T-helper 1 cell treated with Interleukin-12 subunit alpha and Interleukin-12 subunit beta and Interleukin-4 antibody, amounts not matched to agents 30 μg/mL and 1 μg/mL, for 36 hours (primary cell): Measurements from ENCODE around the gene TMEM87B.
"Not testable (repeated sequence)": the region's sequence is repeated elsewhere in the genome, so short reads cannot be mapped to it uniquely, and the experiment has no call there.

Source experiments
- H3K27ac Mint-ChIP-seq: one replicate; pipeline ENCODE4 v1.8.0; 2021; ENCODE audit warnings: mild to moderate bottlenecking, mixed read lengths
- H3K27me3 Mint-ChIP-seq: one replicate; pipeline ENCODE4 v1.8.0; 2021; ENCODE audit warnings: low read depth, mixed read lengths
- H3K36me3 Mint-ChIP-seq: one replicate; pipeline ENCODE4 v1.8.0; 2021; ENCODE audit warnings: low read depth, mixed read lengths
- H3K4me1 Mint-ChIP-seq: one replicate; pipeline ENCODE4 v1.8.0; 2021; ENCODE audit warnings: low read depth, mixed read lengths
- H3K4me3 Mint-ChIP-seq: one replicate; pipeline ENCODE4 v1.8.0; 2021; ENCODE audit warnings: mild to moderate bottlenecking, moderate library complexity, mixed read lengths
- H3K9me3 Mint-ChIP-seq: one replicate; pipeline ENCODE4 v1.8.0; 2021; ENCODE audit warnings: mixed read lengths

TMEM87B gene

DNA sequence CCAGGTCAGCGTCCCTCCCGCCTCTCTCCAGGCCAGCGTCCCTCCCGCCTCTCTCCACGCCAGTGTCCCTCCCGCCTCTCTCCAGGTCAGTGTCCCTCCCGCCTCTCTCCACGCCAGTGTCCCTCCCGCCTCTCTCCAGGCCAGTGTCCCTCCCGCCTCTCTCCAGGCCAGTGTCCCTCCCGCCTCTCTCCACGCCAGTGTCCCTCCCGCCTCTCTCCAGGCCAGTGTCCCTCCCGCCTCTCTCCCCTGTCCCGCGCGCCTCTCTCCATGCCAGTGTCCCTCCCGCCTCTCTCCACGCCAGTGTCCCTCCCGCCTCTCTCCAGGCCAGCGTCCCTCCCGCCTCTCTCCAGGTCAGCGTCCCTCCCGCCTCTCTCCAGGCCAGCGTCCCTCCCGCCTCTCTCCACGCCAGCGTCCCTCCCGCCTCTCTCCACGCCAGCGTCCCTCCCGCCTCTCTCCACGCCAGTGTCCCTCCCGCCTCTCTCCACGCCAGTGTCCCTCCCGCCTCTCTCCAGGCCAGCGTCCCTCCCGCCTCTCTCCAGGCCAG, 84.7 kb downstream of the TMEM87B start:
- H3K27me3 Mint-ChIP-seq: peaks cover 34% of the 10 kb centered on the region
- not testable (repeated sequence) for H3K27ac Mint-ChIP-seq, H3K9me3 Mint-ChIP-seq, H3K4me3 Mint-ChIP-seq, H3K4me1 Mint-ChIP-seq, H3K36me3 Mint-ChIP-seq

DNA sequence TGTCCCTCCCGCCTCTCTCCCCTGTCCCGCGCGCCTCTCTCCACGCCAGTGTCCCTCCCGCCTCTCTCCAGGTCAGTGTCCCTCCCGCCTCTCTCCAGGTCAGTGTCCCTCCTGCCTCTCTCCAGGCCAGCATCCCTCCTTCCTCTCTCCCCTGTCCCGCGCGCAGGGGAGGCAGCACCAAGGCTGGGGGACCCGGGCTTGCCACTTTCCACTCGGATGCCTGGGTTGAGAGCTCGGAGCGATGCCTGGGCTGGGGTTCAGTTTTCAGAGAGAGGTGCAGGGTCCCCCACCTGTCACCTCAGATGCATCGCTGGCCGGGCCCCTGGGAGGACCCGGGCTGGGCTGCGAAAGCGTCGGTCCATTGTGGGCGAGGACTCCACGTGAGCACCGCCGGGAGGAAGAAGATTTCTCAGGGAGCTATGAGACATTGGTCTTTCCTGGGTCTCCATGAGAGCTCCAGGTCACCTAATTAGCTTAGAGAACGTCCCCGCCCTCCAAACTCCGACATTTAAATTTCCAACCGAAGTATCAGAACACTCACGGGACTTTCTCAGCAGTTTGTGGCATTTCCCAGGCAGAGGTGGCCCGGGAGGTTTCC, 85.2 kb downstream of the TMEM87B start:
- Mint-ChIP-seq H3K36me3 (no peaks in the 10 kb centered on the region), H3K4me1 (peaks cover 7% of the 10 kb centered on the region), H3K27me3 (peaks cover 34% of the 10 kb centered on the region), H3K4me3 (no peak overlapping the region), H3K27ac (no peak overlapping the region), H3K9me3 (no peaks in the 10 kb centered on the region)

DNA sequence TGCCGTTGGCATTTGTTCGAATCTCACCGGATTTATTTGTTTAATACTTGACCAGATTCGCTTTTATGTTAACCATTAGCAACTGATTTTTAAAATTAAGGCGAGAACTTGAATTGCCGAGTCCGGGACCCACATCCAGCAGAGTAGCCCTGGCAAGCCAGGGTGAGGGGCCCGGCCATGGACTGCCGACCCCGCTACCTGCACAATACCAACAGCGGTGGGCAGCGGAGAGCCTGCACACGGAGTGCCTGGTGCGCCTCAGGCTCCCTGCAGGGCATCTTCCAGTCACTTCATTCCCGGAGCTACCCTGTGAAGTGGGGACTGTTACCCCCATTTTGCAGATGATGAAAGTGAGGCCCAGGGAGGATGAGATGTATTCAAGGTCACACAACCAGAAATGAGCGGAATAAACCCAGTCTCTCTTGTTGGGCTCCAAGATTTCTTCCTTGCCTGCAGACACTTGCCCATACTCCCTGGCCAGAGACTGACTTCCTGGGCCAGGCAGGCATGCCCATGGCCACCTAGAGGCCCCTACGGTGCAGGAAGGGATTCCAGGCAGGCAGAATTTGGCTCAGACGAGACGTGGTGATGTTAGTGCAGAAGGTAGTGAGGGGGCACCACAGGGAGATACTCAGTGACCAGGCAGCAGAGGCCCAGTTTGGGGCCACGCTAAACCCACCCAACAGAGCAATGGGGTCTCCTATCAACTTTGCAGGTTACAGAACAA, 86.0 kb downstream of the TMEM87B start:
- no peaks in the 10 kb centered on the region for H3K9me3 Mint-ChIP-seq
- H3K27ac Mint-ChIP-seq: no peak overlapping the region
- no peaks in the 10 kb centered on the region for H3K36me3 Mint-ChIP-seq
- H3K27me3 Mint-ChIP-seq: peaks cover 29% of the 10 kb centered on the region
- peaks cover 7% of the 10 kb centered on the region for H3K4me1 Mint-ChIP-seq
- H3K4me3 Mint-ChIP-seq: no peak overlapping the region

DNA sequence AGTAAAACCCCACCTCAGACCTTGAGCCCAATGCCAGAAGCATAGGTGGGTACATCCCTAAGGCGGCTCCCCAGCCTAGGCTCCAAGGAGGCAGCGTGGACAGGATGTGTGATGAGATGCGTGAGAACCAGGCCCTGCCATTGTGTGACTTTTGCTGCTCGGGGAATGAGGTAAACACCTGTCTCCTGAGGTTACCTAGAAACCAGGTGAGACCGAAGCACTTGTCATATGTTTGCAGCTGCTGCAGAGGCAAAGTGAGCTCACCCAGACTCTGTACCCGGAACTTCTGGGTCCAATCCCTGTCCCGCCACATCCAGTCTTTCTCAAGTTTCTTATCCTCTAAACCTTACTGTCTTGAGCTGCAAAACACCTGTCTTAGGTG, 86.5 kb downstream of the TMEM87B start:
- Mint-ChIP-seq H3K27ac (no peak overlapping the region), H3K27me3 (peaks cover 23% of the 10 kb centered on the region), H3K36me3 (no peaks in the 10 kb centered on the region), H3K4me3 (no peak overlapping the region), H3K9me3 (no peaks in the 10 kb centered on the region), H3K4me1 (peaks cover 7% of the 10 kb centered on the region)

DNA sequence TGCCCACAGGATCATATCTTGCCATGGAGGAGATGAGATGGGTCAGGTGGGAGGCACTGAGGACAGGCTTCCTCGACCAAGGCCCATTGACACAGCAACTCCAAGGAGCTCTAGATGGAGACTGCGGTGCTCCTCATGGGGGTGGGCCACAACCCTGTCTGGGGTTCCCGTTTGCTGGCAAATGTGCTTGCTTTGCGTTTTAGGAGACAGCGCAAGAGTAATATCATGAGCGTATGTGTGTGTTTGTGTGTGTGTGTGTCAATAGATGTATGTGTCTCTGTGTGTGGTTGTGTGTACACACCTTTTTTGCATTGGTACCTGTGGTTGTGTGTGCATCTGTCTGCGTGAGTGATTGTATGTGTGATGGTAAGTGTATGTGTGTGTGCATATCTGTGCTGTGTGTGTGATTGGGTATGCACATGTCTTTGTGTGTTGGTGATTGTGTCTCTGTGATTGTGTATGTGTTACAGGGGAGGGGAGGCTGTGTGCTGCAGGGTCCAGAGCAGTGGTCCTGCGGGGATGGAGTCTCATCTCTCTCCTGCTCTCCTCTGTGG, 87.5 kb downstream of the TMEM87B start:
- Mint-ChIP-seq H3K27ac (no peak overlapping the region), H3K27me3 (peaks cover 23% of the 10 kb centered on the region)

DNA sequence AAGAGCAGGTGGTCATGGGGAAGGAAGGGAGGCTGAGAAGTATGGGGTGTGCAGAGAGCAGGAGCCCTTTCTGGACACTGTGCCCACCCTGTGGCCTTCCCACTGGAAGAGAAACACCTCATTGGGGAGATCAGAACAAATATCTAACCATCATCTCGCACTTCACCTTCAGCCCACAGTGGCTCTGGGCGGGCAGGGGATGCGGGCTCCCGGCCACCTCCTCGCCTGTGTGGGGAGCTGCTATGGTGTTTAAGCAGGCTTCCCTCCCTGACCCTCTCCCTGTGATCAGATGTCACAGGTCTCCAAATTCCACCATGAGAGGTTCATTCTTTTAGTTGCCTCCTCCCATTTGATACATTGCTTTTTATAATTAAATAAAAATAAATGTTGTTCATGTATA, 88.1 kb downstream of the TMEM87B start:
- no peaks in the 10 kb centered on the region for H3K9me3 Mint-ChIP-seq
- H3K27me3 Mint-ChIP-seq: peaks cover 22% of the 10 kb centered on the region
- H3K4me3 Mint-ChIP-seq: no peak overlapping the region
- no peaks in the 10 kb centered on the region for H3K36me3 Mint-ChIP-seq
- no peaks in the 10 kb centered on the region for H3K4me1 Mint-ChIP-seq
- H3K27ac Mint-ChIP-seq: no peak overlapping the region

More for the DNA sequence above, 87.5 kb downstream of the TMEM87B start:
- Mint-ChIP-seq H3K9me3 (no peaks in the 10 kb centered on the region), H3K4me3 (no peak overlapping the region), H3K4me1 (peaks cover 3% of the 10 kb centered on the region), H3K36me3 (no peaks in the 10 kb centered on the region)

DNA sequence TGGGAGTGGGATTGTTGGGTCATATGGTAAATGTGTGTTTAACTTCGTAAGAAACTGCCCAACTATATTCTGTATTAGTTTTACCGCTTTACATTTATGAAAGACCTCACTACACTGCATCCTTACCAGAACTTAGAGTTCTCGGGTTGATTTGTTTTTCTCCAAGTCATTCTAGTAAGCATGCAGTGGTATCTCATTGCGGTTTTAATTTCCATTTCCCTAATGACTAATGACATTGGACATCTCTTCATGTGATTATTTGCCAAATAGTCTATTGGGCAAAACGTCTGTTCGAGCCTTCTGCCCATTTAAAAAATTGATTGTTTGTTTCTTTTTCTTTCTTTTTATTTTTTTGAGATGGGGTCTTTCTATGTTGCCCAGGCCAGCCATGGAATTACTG, 89.9 kb downstream of the TMEM87B start:
- no peak overlapping the region for H3K4me3 Mint-ChIP-seq
- no peaks in the 10 kb centered on the region for H3K4me1 Mint-ChIP-seq
- H3K27ac Mint-ChIP-seq: no peak overlapping the region
- H3K27me3 Mint-ChIP-seq: peaks cover 19% of the 10 kb centered on the region
- no peaks in the 10 kb centered on the region for H3K9me3 Mint-ChIP-seq
- no peaks in the 10 kb centered on the region for H3K36me3 Mint-ChIP-seq

DNA sequence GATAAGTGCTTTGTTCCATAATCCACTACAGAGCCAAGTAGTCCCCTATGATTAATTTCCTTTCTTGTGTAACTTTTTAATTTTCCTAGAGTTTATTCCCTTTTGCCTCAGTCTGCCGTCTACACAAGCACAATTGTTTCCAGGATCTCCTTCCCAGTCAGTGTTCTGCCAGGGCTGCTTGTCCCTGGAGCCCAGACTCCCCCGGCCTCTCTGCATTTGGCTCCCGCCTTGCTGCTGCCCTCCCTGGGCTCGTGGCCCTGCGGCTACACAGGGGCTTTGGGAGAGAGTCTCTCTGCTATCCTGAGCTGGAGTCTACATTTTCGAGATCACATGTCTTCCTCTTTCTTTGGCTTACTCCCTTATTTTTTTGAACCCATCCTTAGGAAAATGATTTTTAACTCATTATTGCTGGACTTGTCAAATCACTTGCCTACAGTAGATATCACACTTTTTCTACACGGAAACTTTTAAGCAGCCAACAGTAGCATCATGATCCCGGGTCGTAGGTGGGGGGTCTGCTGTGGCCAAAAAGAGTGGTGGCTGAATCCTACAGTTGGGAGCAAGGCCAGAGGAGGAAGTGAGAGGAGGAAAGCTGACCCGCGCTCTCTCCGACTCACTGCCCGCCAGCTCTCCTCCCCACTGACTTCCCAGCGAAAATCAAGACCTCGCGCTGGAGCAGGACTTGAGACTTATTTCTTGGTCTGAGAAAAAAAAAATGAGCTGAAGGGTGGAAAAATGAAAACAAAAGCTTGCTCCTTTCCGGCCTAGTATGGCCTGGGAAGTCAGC, 92.5 kb downstream of the TMEM87B start:
- no peaks in the 10 kb centered on the region for H3K4me1 Mint-ChIP-seq
- H3K27me3 Mint-ChIP-seq: peaks cover 10% of the 10 kb centered on the region
- no peak overlapping the region for H3K4me3 Mint-ChIP-seq
- no peaks in the 10 kb centered on the region for H3K9me3 Mint-ChIP-seq
- H3K27ac Mint-ChIP-seq: no peak overlapping the region
- no peaks in the 10 kb centered on the region for H3K36me3 Mint-ChIP-seq

DNA sequence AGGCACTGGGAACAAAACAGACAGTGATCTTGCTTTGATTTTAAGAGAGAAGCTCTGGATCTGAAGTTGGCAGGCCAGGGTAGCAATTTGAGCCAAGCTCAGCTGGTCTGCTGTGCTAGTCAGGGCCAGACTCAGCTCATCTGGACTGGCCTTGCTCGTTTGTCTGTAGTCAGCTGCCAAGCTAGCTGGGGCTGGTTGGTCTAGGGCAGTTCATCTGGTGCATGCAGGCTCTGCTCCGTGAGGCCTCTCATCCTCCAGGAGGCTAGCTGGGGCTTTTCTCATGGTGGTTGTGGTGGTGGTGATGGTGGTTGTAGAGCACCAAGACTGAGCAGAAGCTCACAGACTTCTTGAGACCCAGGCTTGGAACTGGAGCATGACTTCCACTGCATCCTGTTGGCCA, 93.4 kb downstream of the TMEM87B start:
- no peaks in the 10 kb centered on the region for H3K36me3 Mint-ChIP-seq

DNA sequence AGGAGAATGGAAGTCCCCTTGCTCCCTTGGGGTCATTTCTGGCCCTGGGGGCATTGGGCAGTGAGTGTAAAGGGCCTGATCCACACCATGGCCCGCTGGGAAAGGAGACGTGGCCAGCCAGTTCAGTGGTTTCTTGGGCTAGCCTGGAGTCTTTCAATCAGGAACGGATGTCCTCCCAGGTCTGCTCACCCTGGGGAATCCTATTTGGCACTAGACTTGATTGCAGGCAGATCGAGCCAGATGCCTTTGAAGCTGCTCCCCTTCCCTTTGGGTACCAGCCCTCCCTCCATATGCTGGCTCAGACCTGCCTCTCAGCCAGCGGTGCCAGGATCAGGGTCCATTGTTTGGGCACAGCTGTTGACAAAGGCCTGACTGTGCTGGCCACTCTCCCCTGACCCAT, 94.1 kb downstream of the TMEM87B start:
- H3K27me3 Mint-ChIP-seq: peaks cover 10% of the 10 kb centered on the region
- H3K9me3 Mint-ChIP-seq: no peaks in the 10 kb centered on the region
- no peak overlapping the region for H3K27ac Mint-ChIP-seq
- H3K36me3 Mint-ChIP-seq: no peaks in the 10 kb centered on the region
- peaks cover 2% of the 10 kb centered on the region for H3K4me1 Mint-ChIP-seq
- no peak overlapping the region for H3K4me3 Mint-ChIP-seq

More for the DNA sequence above, 93.4 kb downstream of the TMEM87B start:
- Mint-ChIP-seq H3K27ac (no peak overlapping the region), H3K4me3 (no peak overlapping the region), H3K27me3 (peaks cover 10% of the 10 kb centered on the region), H3K9me3 (no peaks in the 10 kb centered on the region), H3K4me1 (no peaks in the 10 kb centered on the region)

DNA sequence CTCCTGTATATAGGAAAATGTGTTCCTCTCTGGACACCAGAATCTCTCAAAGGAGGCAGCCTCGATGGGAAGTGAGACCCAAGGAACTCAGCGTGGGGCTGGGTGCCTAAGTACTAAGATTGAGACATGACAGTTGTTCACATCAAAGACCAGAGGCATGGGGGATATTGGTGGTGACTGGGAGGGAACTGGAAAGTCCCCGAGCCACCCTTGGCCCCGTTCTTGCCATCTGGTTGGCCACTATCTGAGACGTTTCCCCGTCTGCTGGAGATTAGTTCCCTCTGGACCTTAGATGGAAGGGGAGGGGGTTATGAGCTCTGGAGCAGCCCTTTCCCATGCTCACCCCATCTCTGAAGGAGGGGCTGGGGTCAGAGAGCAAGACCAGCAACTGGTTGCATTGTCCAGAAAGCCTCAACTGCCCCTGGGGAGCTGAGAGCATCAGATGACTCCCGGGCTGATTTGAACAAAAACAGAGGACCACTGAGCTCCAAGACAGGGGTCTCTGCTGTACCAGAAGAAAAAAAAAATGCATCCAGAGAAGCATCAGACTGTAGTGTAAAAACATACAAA, 94.9 kb downstream of the TMEM87B start:
- no peaks in the 10 kb centered on the region for H3K36me3 Mint-ChIP-seq
- H3K27me3 Mint-ChIP-seq: peaks cover 10% of the 10 kb centered on the region
- no peak overlapping the region for H3K4me3 Mint-ChIP-seq
- H3K27ac Mint-ChIP-seq: no peak overlapping the region
- no peaks in the 10 kb centered on the region for H3K9me3 Mint-ChIP-seq
- peaks cover 8% of the 10 kb centered on the region for H3K4me1 Mint-ChIP-seq

DNA sequence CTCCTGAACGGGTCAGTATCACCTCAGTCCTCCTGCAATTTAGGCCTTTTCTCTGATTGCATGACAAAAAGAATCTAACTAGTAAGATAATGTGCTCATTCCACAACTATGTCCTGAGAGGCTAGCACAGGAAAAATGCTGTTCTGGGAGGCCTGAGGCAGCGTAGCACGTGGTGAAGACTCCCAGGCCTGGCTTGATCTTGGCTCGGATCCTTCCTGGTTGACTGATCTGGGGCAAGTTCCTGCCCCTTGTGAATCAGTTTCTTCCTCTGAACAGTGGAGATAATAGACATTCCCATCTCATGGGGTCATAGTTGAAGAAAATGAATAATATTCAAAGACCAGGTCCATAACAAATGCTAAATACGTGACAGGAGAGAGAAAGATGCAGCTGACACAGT, 95.4 kb downstream of the TMEM87B start:
- H3K36me3 Mint-ChIP-seq: no peaks in the 10 kb centered on the region
- H3K9me3 Mint-ChIP-seq: no peaks in the 10 kb centered on the region
- no peak overlapping the region for H3K27ac Mint-ChIP-seq
- H3K4me3 Mint-ChIP-seq: no peak overlapping the region
- H3K27me3 Mint-ChIP-seq: peaks cover 10% of the 10 kb centered on the region
- H3K4me1 Mint-ChIP-seq: peaks cover 12% of the 10 kb centered on the region

DNA sequence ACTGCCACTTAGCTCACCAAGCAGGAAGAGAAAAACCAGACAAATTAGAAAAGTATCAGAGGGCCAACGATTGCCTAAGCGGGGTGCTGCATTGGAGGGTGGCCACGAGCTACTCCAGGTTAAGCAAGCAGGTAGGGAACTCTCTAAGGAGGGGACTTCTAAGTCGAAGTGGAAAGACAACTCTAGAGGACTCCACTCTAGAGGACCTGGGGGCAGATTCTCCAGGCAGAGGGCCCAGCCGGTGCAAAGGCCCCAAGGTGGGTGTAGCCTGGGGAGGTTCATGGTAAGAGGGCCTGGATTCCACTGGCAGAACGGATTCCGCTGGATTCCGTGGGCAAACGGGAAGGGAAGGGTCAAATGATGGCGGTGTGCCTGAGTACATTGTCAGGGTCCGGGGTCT, 95.8 kb downstream of the TMEM87B start:
- H3K4me1 Mint-ChIP-seq: peaks cover 17% of the 10 kb centered on the region
- no peak overlapping the region for H3K4me3 Mint-ChIP-seq
- no peak overlapping the region for H3K27ac Mint-ChIP-seq
- H3K9me3 Mint-ChIP-seq: no peaks in the 10 kb centered on the region
- H3K27me3 Mint-ChIP-seq: peaks cover 10% of the 10 kb centered on the region
- H3K36me3 Mint-ChIP-seq: no peaks in the 10 kb centered on the region

DNA sequence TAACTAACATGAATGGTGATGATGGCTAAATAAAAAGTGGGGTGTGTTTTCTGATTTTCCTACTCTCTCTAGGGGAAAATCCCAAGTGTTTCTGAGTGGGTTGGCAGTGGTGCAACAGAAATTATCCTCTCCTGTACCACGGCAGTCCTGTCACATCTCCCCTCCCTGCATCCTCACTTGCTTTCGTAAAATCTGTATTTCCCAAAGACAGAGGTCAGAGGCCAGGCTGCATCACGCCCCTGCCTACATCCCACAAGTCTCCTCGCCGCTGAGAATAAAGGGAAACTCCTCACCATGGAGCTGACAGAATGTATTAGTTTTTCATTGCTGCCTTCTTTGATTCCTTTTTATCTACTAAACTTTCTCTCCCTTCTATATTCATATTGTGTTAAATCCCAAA, 96.2 kb downstream of the TMEM87B start:
- H3K27ac Mint-ChIP-seq: no peak overlapping the region
- no peak overlapping the region for H3K4me3 Mint-ChIP-seq

More for the DNA sequence above, 96.2 kb downstream of the TMEM87B start:
- Mint-ChIP-seq H3K36me3 (no peaks in the 10 kb centered on the region), H3K4me1 (peaks cover 21% of the 10 kb centered on the region), H3K9me3 (no peaks in the 10 kb centered on the region), H3K27me3 (peaks cover 10% of the 10 kb centered on the region)
